HFFc6 (cell line): ENCODE results near the gene PLTP. TPM values are rescaled to one million over a fixed set of nuclear protein-coding genes. Genes with fewer than 3 reads are reported as not detected.

ENCODE experiments used
- DNase-seq: peaks from one replicate; pipeline ENCODE4 v3.0.0-alpha.2; 2018
- H3K27ac Mint-ChIP-seq: 2 replicates; pipeline ENCODE4 v1.8.0; 2020; ENCODE audit warnings: mild to moderate bottlenecking, mixed read lengths
- H3K27me3 Mint-ChIP-seq: 2 replicates; pipeline ENCODE4 v1.8.0; 2021; ENCODE audit warnings: mild to moderate bottlenecking, moderate library complexity, mixed read lengths; ENCODE audit not compliant: insufficient read depth
- H3K36me3 Mint-ChIP-seq: 2 replicates; pipeline ENCODE4 v1.8.0; 2021; ENCODE audit warnings: low read depth, mixed read lengths
- H3K4me1 Mint-ChIP-seq: 2 replicates; pipeline ENCODE4 v1.8.0; 2020; ENCODE audit warnings: low read depth, mixed read lengths
- H3K4me3 Mint-ChIP-seq: 2 replicates; pipeline ENCODE4 v1.8.0; 2020; ENCODE audit warnings: mild to moderate bottlenecking, moderate library complexity, mixed read lengths
- H3K9me3 Mint-ChIP-seq: 2 replicates; pipeline ENCODE4 v1.8.0; 2020; ENCODE audit warnings: mild to moderate bottlenecking, mixed read lengths
- CTCF ChIP-seq: fragments of 200-600 bp; sonication (generic); IDR thresholded peaks from 2 replicates; pipeline ENCODE4 v1.5.0; 2021; ENCODE audit warnings: antibody characterized with exemption, mild to moderate bottlenecking
- total RNA-seq, 6 experiments: library from RNA; stranded (reverse); fragmentation: NEBNext Ultra II Directional; extraction: Animal tissue kit (Norgen Biotek cat#: 25700); gene quantifications; 2 replicates in 1 of 6; 3 replicates in 5 of 6; pipeline ENCODE4 v1.2.3, GENCODE V29; 2021

PLTP gene
- total RNA-seq, 6 experiments from 2014 or later = 8.3 to 13.6 (median 11.1) TPM

- H3K27me3 Mint-ChIP-seq = no peaks in the 10 kb centered on the region
- H3K4me3 Mint-ChIP-seq = no peak overlapping the region
- no peak for TF ChIP-seq CTCF
- H3K36me3 Mint-ChIP-seq = peaks cover 12% of the 10 kb centered on the region
- H3K27ac Mint-ChIP-seq = no peak overlapping the region
- no peaks in the 10 kb centered on the region; the same call in 1 of the 2 replicates for H3K9me3 Mint-ChIP-seq
- peaks cover 40% of the 10 kb centered on the region for H3K4me1 Mint-ChIP-seq
- no peak for DNase-seq
Measured at GRCh38 chr20:45863543-45864470, 48.1 kb downstream of the PLTP start.

- no peaks in the 10 kb centered on the region; the same call in 1 of the 2 replicates for H3K9me3 Mint-ChIP-seq
- peaks cover 35% of the 10 kb centered on the region for H3K4me1 Mint-ChIP-seq
- peaks cover 3% of the 10 kb centered on the region; the same call in 1 of the 2 replicates for H3K27me3 Mint-ChIP-seq
- H3K27ac Mint-ChIP-seq = no peak overlapping the region
- H3K4me3 Mint-ChIP-seq = no peak overlapping the region
- DNase-seq = no peak
- TF ChIP-seq CTCF = no peak
- H3K36me3 Mint-ChIP-seq = peaks cover 16% of the 10 kb centered on the region
Measured at GRCh38 chr20:45861221-45862075, 50.5 kb downstream of the PLTP start.

DNA sequence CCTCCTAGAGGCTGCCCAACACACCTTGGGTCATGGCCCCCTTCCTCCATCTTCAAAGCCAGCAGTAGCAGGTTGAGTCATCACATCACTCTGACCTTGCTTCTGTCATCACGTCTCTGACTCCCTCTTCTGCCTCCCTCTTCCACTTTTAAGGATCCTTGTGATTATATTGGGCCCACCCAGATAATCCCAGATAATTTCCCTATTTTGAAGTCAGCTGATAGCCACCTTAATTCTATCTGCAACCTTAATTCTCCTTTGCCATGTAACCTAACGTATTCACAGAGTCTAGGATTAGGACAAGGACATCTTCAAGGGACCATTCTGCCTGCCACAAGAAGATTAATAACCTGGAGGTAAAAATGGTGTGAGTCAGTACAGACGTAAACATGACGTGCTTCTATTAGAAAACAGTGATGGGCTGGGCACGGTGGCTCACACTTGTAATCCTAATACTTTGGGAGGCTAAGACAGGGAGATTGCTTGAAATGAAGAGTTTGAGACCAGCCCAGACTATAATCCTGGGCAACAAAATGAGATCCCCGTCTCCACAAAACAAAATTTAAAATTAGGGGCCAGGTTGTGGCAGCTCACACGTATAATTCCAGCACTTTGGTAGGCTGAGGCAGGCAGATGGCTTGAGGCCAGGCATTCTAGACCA lies 51.3 kb downstream of the PLTP start:
- TF ChIP-seq CTCF = no peak
- Mint-ChIP-seq H3K4me3 (no peak overlapping the region), H3K27ac (no peak overlapping the region), H3K27me3 (peaks cover 3% of the 10 kb centered on the region; the same call in 1 of the 2 replicates), H3K4me1 (peaks cover 42% of the 10 kb centered on the region), H3K9me3 (no peaks in the 10 kb centered on the region; the same call in 1 of the 2 replicates), H3K36me3 (peaks cover 16% of the 10 kb centered on the region)
- DNase-seq = no peak

GRCh38 chr20:45859916-45860315 lies 52.0 kb downstream of the PLTP start:
- no peak for DNase-seq
- peaks cover 16% of the 10 kb centered on the region for H3K36me3 Mint-ChIP-seq
- no peak overlapping the region for H3K4me3 Mint-ChIP-seq
- H3K9me3 Mint-ChIP-seq = no peaks in the 10 kb centered on the region; the same call in 1 of the 2 replicates
- peaks cover 3% of the 10 kb centered on the region; the same call in 1 of the 2 replicates for H3K27me3 Mint-ChIP-seq
- peaks cover 42% of the 10 kb centered on the region for H3K4me1 Mint-ChIP-seq
- H3K27ac Mint-ChIP-seq = no peak overlapping the region
- no peak for TF ChIP-seq CTCF

GRCh38 chr20:45857882-45858216 lies 54.1 kb downstream of the PLTP start:
- peaks cover 3% of the 10 kb centered on the region; the same call in 1 of the 2 replicates for H3K27me3 Mint-ChIP-seq
- H3K36me3 Mint-ChIP-seq = peaks cover 20% of the 10 kb centered on the region
- H3K4me3 Mint-ChIP-seq = peak overlapping the region; percentile 94
- H3K27ac Mint-ChIP-seq = peak overlapping the region; percentile 75
- peaks cover 42% of the 10 kb centered on the region for H3K4me1 Mint-ChIP-seq
- no peak for TF ChIP-seq CTCF
- H3K9me3 Mint-ChIP-seq = no peaks in the 10 kb centered on the region; the same call in 1 of the 2 replicates
- no peak for DNase-seq
